HepG2 (cell line): ENCODE data around the gene GFY.

Source experiments
- BRF2 ChIP-seq: sonication (generic); formaldehyde crosslinking; IDR thresholded peaks from 2 replicates; pipeline ENCODE4 v1.8.1; 2022; ENCODE audit warnings: mild to moderate bottlenecking, missing genetic modification reagents
- CTCF ChIP-seq: sonication (generic); formaldehyde crosslinking; IDR thresholded peaks from 2 replicates; pipeline ENCODE4 v1.5.0; 2020; ENCODE audit warnings: mild to moderate bottlenecking, missing genetic modification reagents, moderate library complexity
- ELF4 ChIP-seq: sonication (generic); formaldehyde crosslinking; IDR thresholded peaks from 2 replicates; pipeline ENCODE4 v1.5.0; 2020; ENCODE audit warnings: missing genetic modification reagents, mild to moderate bottlenecking, moderate library complexity, borderline replicate concordance
- FOXP1 ChIP-seq, 2 experiments: fragments of 450-650 bp in 1 of 2; IDR thresholded peaks; 2 replicates each; pipeline ENCODE4 v1.6.1; 2017 to 2018; ENCODE audit warnings: antibody characterized with exemption in 1 of 2
- POLR2A ChIP-seq, 2 experiments: IDR thresholded peaks; 2 replicates each; pipeline ENCODE4 v1.6.1; 2011; ENCODE audit warnings: low read depth in 2 of 2, low read length in 2 of 2, mild to moderate bottlenecking in 1 of 2, moderate library complexity in 1 of 2; ENCODE audit not compliant: insufficient read depth in 1 of 2
- RNF219 ChIP-seq: sonication (generic); formaldehyde crosslinking; IDR thresholded peaks from 2 replicates; pipeline ENCODE4 v1.5.0; 2020; ENCODE audit warnings: mild to moderate bottlenecking, missing genetic modification reagents
- SETDB1 ChIP-seq: sonication (generic); formaldehyde crosslinking; IDR thresholded peaks from 2 replicates; pipeline ENCODE4 v1.5.1; 2020; ENCODE audit warnings: missing genetic modification reagents, mild to moderate bottlenecking, borderline replicate concordance
- SP5 ChIP-seq: IDR thresholded peaks from 2 replicates; pipeline ENCODE4 v1.6.1; 2016; ENCODE audit warnings: low read depth, borderline replicate concordance
- SUZ12 ChIP-seq: fragments of 150-350 bp; IDR thresholded peaks from 2 replicates; pipeline ENCODE4 v1.6.1; 2014; ENCODE audit warnings: low read depth, low read length

GRCh38 chr19:49428547-49429451, 3.6 kb downstream of the GFY start:
- TF ChIP-seq CTCF (CRISPR knock-in tag) (no peak), SUZ12 (no peak), RNF219 (CRISPR knock-in tag) (no peak), BRF2 (CRISPR knock-in tag) (no peak), POLR2A (IDR thresholded peaks at IDR 0.05; ENCODE audit: insufficient read depth in 1 of 2, low read depth in 2 of 2, low read length in 2 of 2) (no peak), SETDB1 (CRISPR knock-in tag) (no peak), SP5 (CRISPR knock-in tag) (no peak), FOXP1 (IDR thresholded peaks at IDR 0.05) (no peak), FOXP1 (CRISPR knock-in tag; IDR thresholded peaks at IDR 0.05) (no peak), ELF4 (CRISPR knock-in tag) (no peak)
